ENCODE results near the gene TTLL9.

- TF ChIP-seq REST (IDR thresholded peaks at IDR 0.05; ENCODE audit: insufficient read depth in 1 of 2, low read depth in 2 of 2, low read length in 2 of 2) (no peak), POLR2AphosphoS5 (IDR thresholded peaks at IDR 0.05; ENCODE audit: low read depth, low read length) (no peak), SIN3A (IDR thresholded peaks at IDR 0.05; ENCODE audit: borderline replicate concordance, insufficient read depth, low read length) (no peak), TAF1 (IDR thresholded peaks at IDR 0.05; ENCODE audit: borderline replicate concordance, insufficient read depth, low read length) (no peak)
These were observed 30.5 kb upstream of the TTLL9 start for GRCh38 chr20:31839782-31840487.

All from PFSK-1 (cell line).